ENCODE measurements around the gene MACROH2A1. TPM values are rescaled to one million over a fixed set of nuclear protein-coding genes. Genes with fewer than 3 reads are reported as not detected.

Gene MACROH2A1
- total RNA-seq, 4 donors from 2014 or later = 196 to 234 (median 208) TPM

GRCh38 chr5:135383803-135384495, 15.1 kb downstream of the MACROH2A1 start:
- no peak for TF ChIP-seq CTCF (IDR thresholded peaks at IDR 0.05)
- H3K4me3 ChIP-seq (ENCODE audit: low read depth, poor library complexity, severe bottlenecking) = no peak overlapping the region
- intact Hi-C loops (cut with DNase I; ENCODE audit: low total_unique reads) = no loop called here
- no peak for DNase-seq (ENCODE audit: low spot score in 2 of 2)
- 77 to 83% methylated on average over 3 of the region's 3 CpGs for WGBS, 2 donors

GRCh38 chr5:135382981-135383380, 16.1 kb downstream of the MACROH2A1 start:
- DNase-seq (ENCODE audit: low spot score in 2 of 2) = no peak
- H3K4me3 ChIP-seq (ENCODE audit: low read depth, poor library complexity, severe bottlenecking) = no peak overlapping the region
- TF ChIP-seq POLR2A (IDR thresholded peaks at IDR 0.05) (no peak), CTCF (IDR thresholded peaks at IDR 0.05) (no peak)
- intact Hi-C loops (cut with DNase I; ENCODE audit: low total_unique reads) = no loop called here
- WGBS, 2 donors = 92% methylated on average over 3 of the region's 3 CpGs

- DNase-seq (ENCODE audit: low spot score in 2 of 2) = no peak
- 90 to 93% methylated on average over 3 of the region's 3 CpGs for WGBS, 2 donors
- TF ChIP-seq CTCF (IDR thresholded peaks at IDR 0.05) (no peak), POLR2A (IDR thresholded peaks at IDR 0.05) (no peak)
- intact Hi-C loops (cut with DNase I; ENCODE audit: low total_unique reads) = no loop called here
- no peak overlapping the region for H3K4me3 ChIP-seq (ENCODE audit: low read depth, poor library complexity, severe bottlenecking)
These were observed 16.8 kb downstream of the MACROH2A1 start for GRCh38 chr5:135382106-135382790.

- intact Hi-C loops (cut with DNase I; ENCODE audit: low total_unique reads) = no loop called here
- TF ChIP-seq CTCF (IDR thresholded peaks at IDR 0.05) (no peak), POLR2A (IDR thresholded peaks at IDR 0.05) (no peak)
- peak in 1 of 2 donors; percentile 57 for DNase-seq (ENCODE audit: low spot score in 2 of 2)
- WGBS, 2 donors = 41 to 52% methylated on average over 7 of the region's 7 CpGs
- H3K4me3 ChIP-seq (ENCODE audit: low read depth, poor library complexity, severe bottlenecking) = no peak overlapping the region
These were observed 19.9 kb downstream of the MACROH2A1 start for GRCh38 chr5:135379046-135379654.

GRCh38 chr5:135377751-135378680, 21.0 kb downstream of the MACROH2A1 start:
- DNase-seq (ENCODE audit: low spot score in 2 of 2) = peak in 1 of 2 donors; percentile 82
- no peak for TF ChIP-seq POLR2A (IDR thresholded peaks at IDR 0.05)
- no peak for TF ChIP-seq CTCF (IDR thresholded peaks at IDR 0.05)
- WGBS, 2 donors = 69 to 70% methylated on average over 17 of the region's 17 CpGs
- intact Hi-C loops (cut with DNase I; ENCODE audit: low total_unique reads) = no loop called here
- no peak overlapping the region for H3K4me3 ChIP-seq (ENCODE audit: low read depth, poor library complexity, severe bottlenecking)
